Calu3 (cell line): ENCODE data around the gene TEX51. TPM values are rescaled to one million over a fixed set of nuclear protein-coding genes. Genes with fewer than 3 reads are reported as not detected.

ENCODE experiments used
- BruUV-seq: library from RNA; stranded (reverse); fragments of 400-500 nt; replicated peaks from 2 replicates; lab custom pipeline; 2021; lab: Mats Ljungman, UMichigan
- CTCF ChIA-PET: fragments of 300-600 bp; sonication (Branson Sonifier 250); formaldehyde crosslinking; loops from one replicate; lab custom pipeline; 2022; ENCODE audit warnings: antibody characterized with exemption; lab: Charles Lee
- DNase-seq: peaks from one replicate; pipeline ENCODE4 v3.0.0; 2022
- H3K27ac Mint-ChIP-seq: one replicate; pipeline ENCODE4 v1.8.0; 2022; ENCODE audit warnings: mixed read lengths; ENCODE audit not compliant: unreplicated experiment
- H3K27me3 Mint-ChIP-seq: one replicate; pipeline ENCODE4 v1.8.0; 2022; ENCODE audit warnings: mixed read lengths; ENCODE audit not compliant: unreplicated experiment
- H3K36me3 Mint-ChIP-seq: one replicate; pipeline ENCODE4 v1.8.0; 2022; ENCODE audit warnings: mild to moderate bottlenecking, moderate library complexity, mixed read lengths; ENCODE audit not compliant: insufficient read depth, unreplicated experiment
- H3K4me1 Mint-ChIP-seq: one replicate; pipeline ENCODE4 v1.8.0; 2022; ENCODE audit warnings: mild to moderate bottlenecking, low read depth, mixed read lengths; ENCODE audit not compliant: unreplicated experiment
- H3K4me3 Mint-ChIP-seq: one replicate; pipeline ENCODE4 v1.8.0; 2022; ENCODE audit warnings: mild to moderate bottlenecking, low read depth, moderate library complexity, mixed read lengths; ENCODE audit not compliant: unreplicated experiment
- H3K9me3 Mint-ChIP-seq: one replicate; pipeline ENCODE4 v1.8.0; 2022; ENCODE audit warnings: low read depth, mixed read lengths; ENCODE audit not compliant: unreplicated experiment
- CTCF ChIP-seq: fragments of 200-600 bp; IDR thresholded peaks from one replicate; pipeline ENCODE4 v1.8.0; 2022; ENCODE audit warnings: antibody characterized with exemption; ENCODE audit not compliant: unreplicated experiment
- intact Hi-C: fragments of 100-400 bp; cut with micrococcal nuclease; formaldehyde crosslinking; loops from one replicate; pipeline ENCODE4 v1.10.0; 2022; ENCODE audit not compliant: unreplicated experiment
- total RNA-seq: library from RNA; stranded (reverse); gene quantifications from 2 replicates; pipeline ENCODE4 v1.2.3, GENCODE V29; 2022

TEX51 gene
- total RNA-seq, 1 experiment from 2014 or later, result not detected

- CTCF ChIA-PET, result no interaction called here
- intact Hi-C loops, result no loop called here
- no TSS peak for BruUV-seq
- H3K4me1 Mint-ChIP-seq, result no peaks in the 10 kb centered on the region
- DNase-seq, result no peak
- H3K4me3 Mint-ChIP-seq, result no peak overlapping the region
- peaks cover 42% of the 10 kb centered on the region for H3K27me3 Mint-ChIP-seq
- no peaks in the 10 kb centered on the region for H3K36me3 Mint-ChIP-seq
- no peak overlapping the region for H3K27ac Mint-ChIP-seq
- no peaks in the 10 kb centered on the region for H3K9me3 Mint-ChIP-seq
- no peak for TF ChIP-seq CTCF
These were observed 36.1 kb downstream of the TEX51 start for GRCh38 chr2:126934809-126935208.

GRCh38 chr2:126935774-126936173 is 37.1 kb downstream of the TEX51 start:
- Mint-ChIP-seq H3K4me3 (no peak overlapping the region), H3K36me3 (no peaks in the 10 kb centered on the region), H3K27me3 (peaks cover 47% of the 10 kb centered on the region), H3K9me3 (no peaks in the 10 kb centered on the region), H3K27ac (no peak overlapping the region), H3K4me1 (no peaks in the 10 kb centered on the region)
- no TSS peak for BruUV-seq
- intact Hi-C loops, result no loop called here
- TF ChIP-seq CTCF, result no peak
- DNase-seq, result no peak
- CTCF ChIA-PET, result no interaction called here

GRCh38 chr2:126936219-126936723 is 37.6 kb downstream of the TEX51 start:
- no peak for TF ChIP-seq CTCF
- Mint-ChIP-seq H3K4me1 (no peaks in the 10 kb centered on the region), H3K4me3 (no peak overlapping the region), H3K27me3 (peaks cover 47% of the 10 kb centered on the region), H3K36me3 (no peaks in the 10 kb centered on the region), H3K27ac (no peak overlapping the region), H3K9me3 (no peaks in the 10 kb centered on the region)
- CTCF ChIA-PET, result no interaction called here
- intact Hi-C loops, result no loop called here
- no peak for DNase-seq
- no TSS peak for BruUV-seq

DNA sequence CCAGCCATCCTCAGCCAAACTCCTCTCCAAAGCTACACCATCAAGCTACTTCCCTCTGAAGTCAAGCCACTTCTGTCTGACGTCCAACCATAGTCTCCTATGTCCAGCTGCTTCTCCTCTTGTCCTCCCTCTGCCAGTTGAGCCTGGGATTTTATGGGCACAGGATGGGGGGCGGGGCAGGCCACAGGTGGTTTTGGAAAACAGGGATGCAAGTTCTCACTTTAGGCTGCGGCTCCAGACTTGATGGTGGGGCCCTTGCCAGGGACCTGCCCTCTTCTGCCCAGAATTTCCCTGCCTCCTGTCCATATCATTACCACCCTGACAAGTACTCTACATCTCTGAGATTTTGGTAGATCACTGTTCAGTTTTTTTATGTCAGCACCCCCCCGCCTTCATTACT is 41.6 kb downstream of the TEX51 start:
- intact Hi-C loops, result no loop called here
- no peak for DNase-seq
- no peak overlapping the region for H3K4me3 Mint-ChIP-seq
- no peaks in the 10 kb centered on the region for H3K4me1 Mint-ChIP-seq
- H3K9me3 Mint-ChIP-seq, result peaks cover 5% of the 10 kb centered on the region
- CTCF ChIA-PET, result no interaction called here
- no peaks in the 10 kb centered on the region for H3K36me3 Mint-ChIP-seq
- H3K27ac Mint-ChIP-seq, result no peak overlapping the region
- no peak for TF ChIP-seq CTCF
- peaks cover 41% of the 10 kb centered on the region for H3K27me3 Mint-ChIP-seq
- no TSS peak for BruUV-seq
